ENCODE data around the gene HIF3A.
"Not testable (repeated sequence)": the region's sequence is repeated elsewhere in the genome, so short reads cannot be mapped to it uniquely, and the experiment has no call there.

Gene HIF3A

DNA sequence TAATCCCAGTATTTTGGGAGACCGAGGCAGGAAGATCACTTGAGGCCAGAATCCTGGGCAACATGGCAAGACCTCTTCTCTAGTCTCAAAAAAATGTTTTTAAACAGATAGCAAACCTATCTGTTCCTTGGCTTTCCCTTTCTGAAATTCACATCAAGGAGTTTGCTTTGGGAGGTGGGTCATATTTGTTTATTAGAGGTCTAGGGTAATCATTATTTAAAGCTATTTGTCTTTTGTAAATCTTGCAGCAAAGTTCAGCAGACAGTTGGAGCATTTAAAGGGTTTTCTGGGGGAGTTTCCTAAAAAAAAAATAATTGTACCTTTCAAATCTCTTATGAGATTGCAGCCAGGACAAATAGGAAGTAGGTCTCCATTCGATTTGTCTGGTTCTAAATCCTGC lies 67.5 kb downstream of the HIF3A start:
- no peak for DNase-seq

GRCh38 chr19:46365561-46365960 lies 68.7 kb downstream of the HIF3A start:
- DNase-seq, result peak; percentile 28

DNA sequence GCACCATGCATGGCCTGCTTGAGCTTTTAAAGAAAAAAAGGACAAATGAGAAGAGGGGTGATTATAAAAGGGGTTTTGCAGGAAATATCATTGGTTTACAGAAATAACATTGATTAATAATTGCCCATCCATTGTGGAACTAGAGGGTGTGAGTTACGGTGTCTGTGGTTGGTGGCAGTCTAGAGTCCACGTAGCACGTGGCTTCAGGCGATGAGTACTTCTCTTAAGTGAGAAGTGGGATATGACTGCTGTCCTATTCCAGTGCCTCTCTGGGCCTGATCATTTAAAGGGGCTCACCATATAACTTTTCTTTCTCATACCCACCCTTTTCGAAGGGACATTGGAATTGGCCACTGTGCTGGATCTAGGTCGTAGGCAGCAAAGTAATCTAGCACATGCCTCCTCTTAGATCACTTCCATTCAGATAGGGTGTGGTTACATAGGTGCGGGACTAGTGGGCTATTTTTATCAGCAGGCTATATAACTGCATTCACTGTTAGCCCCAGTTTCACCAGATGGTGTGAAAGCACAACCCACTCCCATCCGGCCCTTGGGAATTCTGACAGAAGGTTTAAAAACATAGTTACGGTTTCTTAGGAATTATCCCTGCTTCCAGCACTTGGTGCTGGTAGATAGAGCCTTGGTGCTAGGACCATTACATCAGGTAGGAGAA lies 69.9 kb downstream of the HIF3A start:
- peak; percentile 97 for DNase-seq

DNA sequence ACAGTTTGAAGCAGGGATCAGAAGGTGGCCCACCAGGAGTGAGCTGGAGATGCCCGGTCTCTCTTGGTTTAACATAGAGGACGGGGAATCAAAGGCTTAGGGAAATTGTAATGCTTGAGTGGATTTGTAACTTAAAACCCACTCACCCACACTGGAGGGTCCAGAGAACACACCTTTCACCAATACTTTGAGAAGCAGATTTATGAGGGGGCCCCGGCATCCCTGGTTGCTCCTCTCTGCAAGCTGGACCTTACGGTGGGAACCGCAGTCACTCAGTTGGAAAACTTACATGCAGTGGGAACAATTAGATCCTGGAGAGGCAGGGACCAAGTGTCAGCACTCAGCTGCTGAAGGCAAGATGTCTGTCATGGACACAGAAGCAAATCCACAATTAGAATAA lies 70.6 kb downstream of the HIF3A start:
- DNase-seq, result no peak

DNA sequence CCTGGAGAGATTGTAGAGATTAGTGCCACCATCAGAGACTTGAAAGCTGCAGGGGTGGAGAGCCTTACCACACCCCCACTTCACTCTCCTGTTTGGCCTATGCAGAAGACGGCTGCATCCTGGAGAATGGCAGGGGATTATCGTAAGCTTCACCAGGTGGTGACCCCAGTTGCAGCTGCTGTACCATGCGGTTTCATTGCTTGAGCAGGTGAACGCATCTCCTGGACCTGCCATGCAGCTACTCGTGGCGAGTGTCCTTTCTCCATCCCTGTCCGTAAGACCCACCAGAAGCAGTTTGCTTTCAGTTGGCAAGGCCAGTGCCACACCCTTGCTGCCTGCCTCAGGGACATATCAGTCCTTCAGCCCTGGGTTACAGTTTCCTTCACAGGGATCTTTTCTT lies 71.3 kb downstream of the HIF3A start:
- no peak for DNase-seq

- no peak for DNase-seq
Observed at GRCh38 chr19:46369817-46370216, 73.0 kb downstream of the HIF3A start.

DNA sequence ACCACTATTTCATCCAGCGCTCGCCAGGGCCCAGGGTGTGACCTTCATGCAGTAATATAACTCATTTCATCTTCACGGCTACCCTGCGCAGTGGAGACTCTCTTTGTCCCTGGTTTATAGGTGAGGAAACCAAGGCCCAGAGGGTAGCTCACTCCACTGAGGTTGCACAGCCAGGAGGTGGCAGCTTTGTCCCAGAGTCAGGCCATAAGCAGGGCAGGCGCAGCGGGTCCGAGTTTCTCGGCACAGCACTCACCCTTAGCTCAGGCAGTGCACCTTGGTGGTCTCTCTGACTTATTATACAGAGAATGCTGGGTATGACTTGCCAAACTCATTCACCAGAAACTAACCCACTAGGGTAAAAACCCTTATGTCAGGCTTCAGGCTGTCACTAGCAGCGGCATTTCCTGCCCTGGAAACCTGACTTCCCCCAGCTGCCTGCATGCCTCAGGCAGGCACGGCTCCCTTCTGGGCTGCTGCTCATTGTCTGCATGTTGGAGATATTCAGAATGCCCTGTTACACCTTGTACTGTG lies 74.6 kb downstream of the HIF3A start:
- DNase-seq, result no peak

- no peak for DNase-seq
Observed at GRCh38 chr19:46372901-46373490, 76.2 kb downstream of the HIF3A start.

DNA sequence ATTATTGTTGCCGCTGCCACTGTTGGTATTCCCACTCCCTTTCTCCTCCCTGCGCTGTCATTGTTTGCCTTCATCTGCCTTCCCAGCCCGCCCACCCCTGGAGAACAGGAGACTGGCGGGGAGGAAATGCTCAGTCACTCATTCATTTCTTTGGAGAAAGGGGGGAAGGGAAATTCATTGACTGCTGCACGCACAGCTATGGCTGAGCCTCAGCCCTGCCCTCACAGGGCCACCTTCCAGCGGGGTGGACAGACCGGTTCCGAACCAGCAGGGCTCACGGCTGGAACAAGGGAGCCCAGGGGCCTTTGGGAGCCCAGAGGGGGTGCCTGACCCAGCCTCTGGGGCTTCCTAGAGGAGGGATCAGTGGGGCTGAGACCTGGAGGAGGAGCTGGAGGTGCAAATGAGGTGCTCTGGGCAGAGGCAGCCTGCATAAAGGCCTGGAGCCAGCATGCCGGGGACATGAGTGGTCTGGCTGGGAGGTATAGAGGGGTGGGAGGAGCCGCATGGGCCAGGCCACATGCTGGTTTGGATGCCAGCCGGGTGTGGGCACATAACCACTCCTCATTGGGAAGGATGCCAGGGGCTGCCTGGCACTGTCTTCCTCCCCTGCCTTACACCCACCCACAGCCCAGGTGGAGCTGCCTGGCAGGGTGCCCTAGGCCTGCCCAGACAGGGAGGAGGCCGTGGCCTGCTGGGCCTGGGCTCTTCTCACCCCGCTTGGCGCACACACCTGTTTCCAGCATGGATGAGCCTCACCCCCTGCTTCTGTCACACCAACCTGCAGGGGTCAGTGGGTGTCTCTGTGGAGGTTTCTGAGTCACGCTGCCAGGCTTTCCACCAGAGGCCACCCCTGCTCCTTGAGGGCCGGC lies 76.9 kb downstream of the HIF3A start:
- peak; percentile 96 for DNase-seq

DNA sequence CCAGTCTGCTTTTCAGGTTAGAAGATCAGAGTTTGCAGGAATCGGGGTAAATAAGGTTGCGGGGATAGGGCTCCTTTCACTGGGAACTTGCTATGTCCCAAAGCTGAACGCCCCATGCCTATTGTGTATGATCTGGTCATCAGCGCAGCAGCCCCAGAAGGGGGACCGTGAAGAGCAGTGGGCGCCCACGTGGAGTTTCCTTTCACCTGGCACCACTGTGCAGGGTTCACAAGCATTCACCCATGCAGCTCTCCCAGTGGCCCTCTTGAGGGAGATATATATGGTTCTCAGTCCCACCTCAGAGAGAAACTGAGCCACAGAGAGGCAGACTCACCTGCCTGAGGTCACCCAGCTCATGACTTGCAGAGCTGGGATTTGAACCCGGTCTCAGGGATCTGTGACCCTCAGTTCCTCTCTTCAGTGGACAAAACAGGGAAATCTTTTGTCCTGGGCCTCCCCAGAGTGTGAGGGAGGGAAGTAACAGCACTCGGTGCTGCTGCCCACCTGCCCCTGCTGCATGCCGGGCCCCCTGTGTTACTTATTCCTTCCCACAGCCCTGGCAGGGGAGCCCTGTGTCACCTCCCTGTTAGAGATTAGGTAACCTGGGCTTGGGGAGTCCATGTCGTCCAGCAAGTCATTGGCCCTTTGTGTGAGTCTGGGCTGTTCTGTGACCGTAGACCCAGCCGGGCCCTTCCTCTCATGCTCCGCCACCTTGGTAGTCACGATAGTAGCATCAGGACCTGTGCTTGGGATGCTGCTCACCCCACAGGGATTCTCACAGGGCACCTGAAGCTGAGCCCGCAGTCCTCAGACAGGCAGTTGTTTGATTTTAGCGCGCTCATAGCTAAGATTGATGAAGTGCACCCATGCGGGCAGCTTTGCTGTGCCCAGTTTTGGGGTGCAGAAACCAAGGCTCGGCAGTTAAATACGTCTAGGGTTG lies 78.0 kb downstream of the HIF3A start:
- no peak for DNase-seq

DNA sequence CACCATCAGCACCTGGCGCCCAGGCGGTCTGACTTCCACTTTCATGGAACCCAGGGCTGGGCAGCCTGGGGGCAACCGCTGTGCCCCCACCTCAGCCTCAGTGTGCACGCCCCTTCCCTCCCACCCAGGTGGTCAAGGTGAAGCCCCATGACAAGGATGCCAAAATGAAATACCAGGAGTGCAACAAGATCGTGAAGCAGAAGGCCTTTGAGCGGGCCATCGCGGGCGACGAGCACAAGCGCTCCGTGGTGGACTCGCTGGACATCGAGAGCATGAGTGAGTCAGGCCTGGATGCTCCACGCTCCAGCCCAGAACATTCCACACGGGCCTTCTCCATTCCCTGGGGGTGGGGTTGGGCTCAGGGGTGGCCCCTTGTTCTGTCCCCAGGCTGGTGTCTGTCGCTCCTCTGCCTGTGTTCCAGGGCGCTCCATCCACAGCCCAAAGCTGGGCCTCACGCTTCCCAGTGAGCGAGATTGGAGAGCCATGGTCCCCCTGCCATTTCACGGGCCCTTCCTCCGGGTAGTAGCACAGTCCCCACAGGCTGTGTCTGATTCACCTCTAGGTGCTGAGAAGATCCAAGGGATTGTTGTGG lies 78.7 kb downstream of the HIF3A start:
- not testable (repeated sequence) for DNase-seq

DNA sequence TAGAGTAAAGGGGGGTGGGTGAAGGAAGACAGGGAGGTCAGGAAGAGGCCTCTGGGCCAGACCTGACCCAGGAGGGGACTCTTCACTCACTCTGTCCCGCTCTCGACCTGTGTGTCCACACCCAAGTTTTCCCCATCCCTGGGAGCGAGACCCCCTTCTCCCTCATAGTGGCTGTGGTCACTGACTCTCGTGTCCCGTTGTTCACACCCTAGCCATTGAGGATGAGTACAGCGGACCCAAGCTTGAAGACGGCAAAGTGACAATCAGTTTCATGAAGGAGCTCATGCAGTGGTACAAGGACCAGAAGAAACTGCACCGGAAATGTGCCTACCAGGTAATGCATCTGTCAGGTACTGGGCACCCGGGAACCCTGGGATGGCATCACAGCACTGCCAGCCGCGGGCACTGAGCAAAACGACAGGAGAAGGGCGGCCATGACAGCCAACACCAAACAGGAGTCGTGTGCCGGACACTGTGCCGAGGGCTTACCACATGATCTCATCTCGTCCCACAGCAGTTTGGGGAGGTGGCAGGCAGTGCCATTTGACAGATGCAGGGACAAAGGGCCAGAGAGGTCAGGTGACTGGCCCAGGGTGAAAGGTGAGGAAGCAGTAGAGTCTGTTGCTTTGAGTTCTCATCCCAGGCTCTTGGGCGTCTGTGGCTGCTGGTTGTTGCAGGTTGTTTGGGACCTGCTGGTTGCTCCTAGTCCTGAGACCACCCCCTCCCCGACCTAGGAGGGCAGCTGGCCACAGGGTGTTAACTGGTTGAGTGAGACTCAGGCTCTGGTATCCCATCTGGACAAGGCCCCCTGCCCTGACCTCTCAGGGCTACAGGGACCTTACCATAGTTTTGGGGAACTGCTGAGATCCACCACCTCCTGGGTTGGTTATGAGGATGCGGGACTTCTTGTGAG lies 79.7 kb downstream of the HIF3A start:
- DNase-seq, result no peak

DNA sequence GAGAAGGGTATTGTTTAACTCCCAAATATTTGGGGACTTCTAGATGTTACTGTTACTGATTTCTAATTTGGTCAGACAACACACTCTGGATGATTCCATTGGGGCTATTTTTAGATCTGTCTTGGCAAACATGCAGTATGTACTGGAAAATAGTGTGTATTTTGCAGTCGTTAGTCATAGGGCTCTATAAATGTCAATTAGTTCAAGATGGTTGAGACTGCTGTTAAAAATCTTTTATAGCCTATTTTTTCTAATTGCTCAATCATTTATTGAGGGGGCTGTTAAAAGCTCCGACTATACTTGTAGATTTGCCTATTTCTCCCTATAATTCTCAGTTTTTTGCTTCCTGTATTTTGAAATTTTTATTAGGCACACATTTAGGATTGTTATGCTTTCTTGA lies 81.4 kb downstream of the HIF3A start:
- DNase-seq, result no peak

- no peak for DNase-seq
Observed at GRCh38 chr19:46380690-46381089, 83.8 kb downstream of the HIF3A start.

- DNase-seq, result no peak
Observed at GRCh38 chr19:46381346-46381745, 84.5 kb downstream of the HIF3A start.

DNA sequence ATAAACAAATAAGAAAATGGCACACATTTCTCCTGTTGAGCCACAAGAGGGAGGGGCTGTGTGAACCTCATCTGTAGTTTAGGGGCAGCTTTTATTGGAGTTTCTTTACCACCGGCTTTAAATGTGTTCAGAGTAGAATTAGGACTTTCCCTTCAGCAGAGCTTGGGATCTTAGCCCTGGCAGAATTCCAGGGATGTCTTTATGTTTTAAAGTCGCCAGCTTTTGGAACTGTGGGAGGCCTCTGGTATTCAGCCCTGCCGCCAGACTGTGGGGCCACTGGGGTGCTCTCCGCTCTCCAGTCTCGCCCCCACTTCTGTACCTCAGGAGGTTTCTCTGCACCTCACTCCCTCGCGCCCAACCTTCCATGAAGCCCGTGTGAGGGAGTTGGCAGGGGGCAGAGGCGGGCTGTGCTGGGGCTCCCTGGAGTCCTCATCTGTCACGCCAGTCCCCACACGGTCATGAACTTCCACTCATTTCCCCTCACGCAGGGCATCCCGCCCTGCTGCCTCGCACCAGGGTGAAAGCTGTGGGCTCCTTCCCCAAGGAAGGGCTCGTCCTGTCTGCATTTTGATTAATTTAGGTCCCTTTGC lies 85.0 kb downstream of the HIF3A start:
- DNase-seq, result no peak

- DNase-seq, result no peak
Observed at GRCh38 chr19:46383171-46383815, 86.5 kb downstream of the HIF3A start.

DNA sequence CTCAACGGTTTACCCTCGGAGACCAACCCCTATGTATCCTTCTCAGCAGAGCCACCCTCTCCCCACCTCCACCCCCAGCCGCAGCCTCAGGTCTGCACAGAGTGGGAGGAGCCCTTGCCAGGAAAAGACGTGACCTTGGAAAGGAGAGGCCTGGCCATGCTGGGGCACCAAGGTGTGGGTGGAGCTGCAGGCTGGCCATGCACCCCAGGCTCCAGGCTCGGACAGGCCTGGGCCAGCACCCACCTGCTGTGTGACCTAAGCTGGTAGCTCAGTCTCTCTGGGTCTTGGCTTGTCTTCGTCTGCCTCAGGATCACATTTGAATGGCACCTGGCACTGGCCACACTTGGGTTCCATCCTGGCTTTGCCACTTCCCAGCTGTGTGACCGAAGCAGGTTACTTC lies 87.0 kb downstream of the HIF3A start:
- DNase-seq, result no peak

DNA sequence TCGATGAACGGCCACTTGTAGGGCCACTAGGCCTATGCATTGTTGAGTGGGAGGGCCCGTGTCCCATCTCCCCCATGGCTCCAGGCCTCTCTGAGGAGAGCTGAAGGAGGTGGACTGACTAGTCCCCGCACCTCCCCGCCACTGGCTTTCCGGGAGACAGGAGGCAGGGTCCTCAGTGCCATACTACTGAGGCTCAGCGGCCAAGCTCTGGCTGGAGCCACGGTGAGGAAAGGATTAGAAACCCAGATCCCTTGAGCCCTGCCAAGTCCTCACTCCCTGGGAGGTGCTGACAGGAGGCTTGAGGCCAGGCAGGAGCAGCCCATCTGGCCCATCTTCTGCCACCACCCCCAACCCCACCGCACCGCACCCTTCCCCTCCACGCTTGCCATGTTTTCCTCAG lies 87.6 kb downstream of the HIF3A start:
- no peak for DNase-seq

DNA sequence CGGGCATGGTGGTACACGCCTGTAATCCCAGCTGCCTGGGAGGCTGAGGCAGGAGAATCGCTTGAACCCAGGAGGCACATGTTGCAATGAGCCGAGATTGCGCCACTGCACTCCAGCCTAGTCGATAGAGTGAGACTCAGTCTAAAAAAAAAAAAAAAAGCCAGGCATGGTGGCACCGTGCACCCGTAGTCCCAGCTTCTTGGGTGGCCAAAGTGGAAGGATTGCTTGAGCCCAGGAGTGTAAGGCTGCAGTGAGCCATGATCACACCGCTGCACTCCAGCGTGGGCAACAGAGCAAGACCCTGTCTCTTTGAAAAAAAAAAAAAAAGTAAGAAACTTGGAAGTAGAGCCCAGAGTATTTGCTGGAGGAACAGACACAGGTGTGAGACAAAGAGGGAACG lies 88.8 kb downstream of the HIF3A start:
- DNase-seq, result no peak
